Spinal cord (tissue), 10 donors: ENCODE data around the gene GPR37. TPM values are rescaled to one million over a fixed set of nuclear protein-coding genes. Genes with fewer than 3 reads are reported as not detected.

Experiments
- DNase-seq, 6 donors: peaks; one replicate each; pipeline versions ENCODE4 v3.0.0 to v3.0.0-alpha.2; 2013 to 2015; ENCODE audit warnings: low spot score in 6 of 6, low read depth in 4 of 6
- H3K27ac ChIP-seq: one replicate; pipeline ENCODE4 v1.5.1; 2013; ENCODE audit warnings: low read depth, low read length, control low read depth
- H3K27me3 ChIP-seq: one replicate; pipeline ENCODE4 v1.6.1; 2013; ENCODE audit warnings: low read length; ENCODE audit not compliant: control insufficient read depth, insufficient read depth
- H3K36me3 ChIP-seq: one replicate; pipeline ENCODE4 v1.6.1; 2013; ENCODE audit warnings: low read length; ENCODE audit not compliant: control insufficient read depth, insufficient read depth
- H3K4me1 ChIP-seq: one replicate; pipeline ENCODE4 v1.6.1; 2013; ENCODE audit warnings: low read length; ENCODE audit not compliant: control insufficient read depth, insufficient read depth
- H3K4me3 ChIP-seq: one replicate; pipeline ENCODE4 v1.5.1; 2013; ENCODE audit warnings: low read depth, low read length, control low read depth
- H3K9me3 ChIP-seq: one replicate; pipeline ENCODE4 v1.6.1; 2013; ENCODE audit warnings: low read length; ENCODE audit not compliant: control insufficient read depth, insufficient read depth
- WGBS: methylation state at CpG from one replicate; pipeline ENCODE4 v1.1.5; 2013; ENCODE audit warnings: missing lambda C conversion rate; ENCODE audit not compliant: insufficient coverage; 5-methylcytosine and 5-hydroxymethylcytosine counted together
- polyA plus RNA-seq, 2 donors: library from polyadenylated mRNA; unstranded; fragments of 120-200 nt; gene quantifications; one replicate each; pipeline ENCODE4 v1.2.1, GENCODE V29; 2013; ENCODE audit not compliant: insufficient read length in 2 of 2
- total RNA-seq, 2 donors: library from RNA; depleted of rRNA in 1 of 2; stranded (reverse); fragments of 120-200 nt in 1 of 2; fragments of >200 nt in 1 of 2; gene quantifications; one replicate each; pipeline versions ENCODE4 v1.2.3 to v1.2.4, GENCODE V29; 2013 to 2014
- donor health status: healthy.

GPR37 gene
- total and polyA plus RNA-seq, 4 donors: 14.1 to 38.8 (median 22.8) TPM

- Histone ChIP-seq H3K27ac (no peak overlapping the region), H3K4me3 (no peak overlapping the region), H3K9me3 (no peaks in the 10 kb centered on the region), H3K36me3 (no peaks in the 10 kb centered on the region), H3K4me1 (no peaks in the 10 kb centered on the region), H3K27me3 (peaks cover 2% of the 10 kb centered on the region)
- no CpG with 5 or more reads among the region's 1 CpG for WGBS
- peak in 2 of 6 donors; percentile 14 to 33 for DNase-seq
Measured at GRCh38 chr7:124752310-124752709, 13.3 kb downstream of the GPR37 start.

GRCh38 chr7:124751027-124751426, 14.6 kb downstream of the GPR37 start:
- Histone ChIP-seq H3K27ac (no peak overlapping the region), H3K4me3 (no peak overlapping the region), H3K36me3 (no peaks in the 10 kb centered on the region), H3K9me3 (no peaks in the 10 kb centered on the region), H3K27me3 (no peaks in the 10 kb centered on the region), H3K4me1 (no peaks in the 10 kb centered on the region)
- WGBS: 40% methylated on average over 1 of the region's 2 CpGs
- DNase-seq: peak in 2 of 6 donors; percentile 53 to 66

GRCh38 chr7:124747072-124747471, 18.5 kb downstream of the GPR37 start:
- no peaks in the 10 kb centered on the region for H3K36me3 ChIP-seq
- no peaks in the 10 kb centered on the region for H3K27me3 ChIP-seq
- WGBS: 92% methylated on average over 9 of the region's 11 CpGs
- no peaks in the 10 kb centered on the region for H3K4me1 ChIP-seq
- no peak overlapping the region for H3K27ac ChIP-seq
- DNase-seq: no peak
- H3K9me3 ChIP-seq: no peaks in the 10 kb centered on the region
- no peak overlapping the region for H3K4me3 ChIP-seq

- H3K4me3 ChIP-seq: no peak overlapping the region
- no peak for DNase-seq
- WGBS: 91% methylated on average over 3 of the region's 3 CpGs
- H3K27ac ChIP-seq: no peak overlapping the region
- no peaks in the 10 kb centered on the region for H3K9me3 ChIP-seq
- no peaks in the 10 kb centered on the region for H3K4me1 ChIP-seq
- H3K36me3 ChIP-seq: no peaks in the 10 kb centered on the region
- no peaks in the 10 kb centered on the region for H3K27me3 ChIP-seq
Measured at GRCh38 chr7:124738639-124739038, 27.0 kb downstream of the GPR37 start.

- no peaks in the 10 kb centered on the region for H3K27me3 ChIP-seq
- WGBS: no CpG with 5 or more reads among the region's 2 CpGs
- no peak overlapping the region for H3K27ac ChIP-seq
- H3K9me3 ChIP-seq: no peaks in the 10 kb centered on the region
- no peak overlapping the region for H3K4me3 ChIP-seq
- H3K4me1 ChIP-seq: no peaks in the 10 kb centered on the region
- DNase-seq: no peak
- H3K36me3 ChIP-seq: no peaks in the 10 kb centered on the region
Measured at GRCh38 chr7:124737760-124738300, 27.8 kb downstream of the GPR37 start.

GRCh38 chr7:124728610-124729009, 37.0 kb downstream of the GPR37 start:
- H3K27ac ChIP-seq: no peak overlapping the region
- 60% methylated on average over 1 of the region's 1 CpG for WGBS
- no peaks in the 10 kb centered on the region for H3K36me3 ChIP-seq
- no peak for DNase-seq
- no peaks in the 10 kb centered on the region for H3K9me3 ChIP-seq
- H3K27me3 ChIP-seq: no peaks in the 10 kb centered on the region
- no peak overlapping the region for H3K4me3 ChIP-seq
- H3K4me1 ChIP-seq: no peaks in the 10 kb centered on the region

- no peaks in the 10 kb centered on the region for H3K9me3 ChIP-seq
- no peaks in the 10 kb centered on the region for H3K27me3 ChIP-seq
- H3K36me3 ChIP-seq: no peaks in the 10 kb centered on the region
- DNase-seq: peak in 1 of 6 donors; percentile 13
- H3K4me3 ChIP-seq: no peak overlapping the region
- H3K27ac ChIP-seq: no peak overlapping the region
- WGBS: 20% methylated on average over 1 of the region's 4 CpGs
- no peaks in the 10 kb centered on the region for H3K4me1 ChIP-seq
Measured at GRCh38 chr7:124724507-124725192, 40.9 kb downstream of the GPR37 start.

GRCh38 chr7:124724079-124724478, 41.5 kb downstream of the GPR37 start:
- no peaks in the 10 kb centered on the region for H3K4me1 ChIP-seq
- no peak overlapping the region for H3K27ac ChIP-seq
- H3K27me3 ChIP-seq: no peaks in the 10 kb centered on the region
- no peak overlapping the region for H3K4me3 ChIP-seq
- DNase-seq: no peak
- WGBS: no CpG with 5 or more reads among the region's 5 CpGs
- no peaks in the 10 kb centered on the region for H3K36me3 ChIP-seq
- no peaks in the 10 kb centered on the region for H3K9me3 ChIP-seq

- Histone ChIP-seq H3K27me3 (no peaks in the 10 kb centered on the region), H3K27ac (no peak overlapping the region), H3K9me3 (no peaks in the 10 kb centered on the region), H3K4me1 (no peaks in the 10 kb centered on the region), H3K4me3 (no peak overlapping the region), H3K36me3 (no peaks in the 10 kb centered on the region)
- 78% methylated on average over 1 of the region's 2 CpGs for WGBS
- DNase-seq: no peak
Measured at GRCh38 chr7:124723012-124723411, 42.6 kb downstream of the GPR37 start.

- Histone ChIP-seq H3K9me3 (no peaks in the 10 kb centered on the region), H3K27me3 (no peaks in the 10 kb centered on the region), H3K36me3 (no peaks in the 10 kb centered on the region), H3K27ac (no peak overlapping the region), H3K4me1 (no peaks in the 10 kb centered on the region), H3K4me3 (no peak overlapping the region)
- peak in 1 of 6 donors; percentile 7 for DNase-seq
- WGBS: 100% methylated on average over 1 of the region's 3 CpGs
Measured at GRCh38 chr7:124722292-124722691, 43.3 kb downstream of the GPR37 start.
